Measurements from ENCODE around the gene ANXA6. TPM values are rescaled to one million over a fixed set of nuclear protein-coding genes. Genes with fewer than 3 reads are reported as not detected.

Gene ANXA6
- total and polyA plus RNA-seq, 2 experiments from 2014 or later, result 404 to 628 TPM

DNA sequence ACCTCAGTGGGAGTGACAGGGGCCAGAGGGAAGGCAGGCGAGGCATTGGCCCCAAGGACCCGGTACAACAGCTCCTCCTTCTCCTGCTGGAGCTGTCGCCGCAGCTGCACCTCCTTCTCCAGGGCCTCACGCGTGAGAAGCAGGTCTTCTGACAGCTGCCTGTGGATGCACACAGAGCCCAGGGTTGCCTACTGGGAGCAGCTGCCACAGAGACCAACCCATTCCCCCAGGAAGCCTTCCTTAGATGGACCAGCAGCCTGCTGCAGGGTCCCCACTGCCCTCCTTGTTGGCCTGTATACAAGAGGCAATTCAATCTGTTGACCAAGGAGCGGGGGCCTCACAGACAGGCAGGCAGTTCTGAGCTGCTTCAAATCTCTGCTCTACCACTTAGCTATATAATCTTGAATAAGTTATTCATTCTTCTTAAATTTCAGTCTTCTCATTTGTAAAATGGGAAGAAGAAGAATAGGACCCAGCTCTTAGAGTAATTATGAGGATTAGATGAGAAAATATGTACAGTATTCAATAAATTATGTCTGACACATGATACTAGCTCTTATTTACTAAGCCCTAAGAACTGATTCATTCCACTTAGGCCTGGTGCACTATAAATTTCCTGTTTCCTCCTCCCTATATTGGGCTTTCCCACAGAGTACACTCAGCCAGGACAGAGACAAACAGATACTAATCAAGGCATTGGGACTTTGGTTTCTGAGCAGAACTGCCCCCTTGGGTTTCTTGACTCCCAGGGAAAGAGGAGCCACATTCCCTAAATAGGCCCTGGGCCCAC, 26.1 kb upstream of the ANXA6 start:
- TF ChIP-seq, protein P1, sequence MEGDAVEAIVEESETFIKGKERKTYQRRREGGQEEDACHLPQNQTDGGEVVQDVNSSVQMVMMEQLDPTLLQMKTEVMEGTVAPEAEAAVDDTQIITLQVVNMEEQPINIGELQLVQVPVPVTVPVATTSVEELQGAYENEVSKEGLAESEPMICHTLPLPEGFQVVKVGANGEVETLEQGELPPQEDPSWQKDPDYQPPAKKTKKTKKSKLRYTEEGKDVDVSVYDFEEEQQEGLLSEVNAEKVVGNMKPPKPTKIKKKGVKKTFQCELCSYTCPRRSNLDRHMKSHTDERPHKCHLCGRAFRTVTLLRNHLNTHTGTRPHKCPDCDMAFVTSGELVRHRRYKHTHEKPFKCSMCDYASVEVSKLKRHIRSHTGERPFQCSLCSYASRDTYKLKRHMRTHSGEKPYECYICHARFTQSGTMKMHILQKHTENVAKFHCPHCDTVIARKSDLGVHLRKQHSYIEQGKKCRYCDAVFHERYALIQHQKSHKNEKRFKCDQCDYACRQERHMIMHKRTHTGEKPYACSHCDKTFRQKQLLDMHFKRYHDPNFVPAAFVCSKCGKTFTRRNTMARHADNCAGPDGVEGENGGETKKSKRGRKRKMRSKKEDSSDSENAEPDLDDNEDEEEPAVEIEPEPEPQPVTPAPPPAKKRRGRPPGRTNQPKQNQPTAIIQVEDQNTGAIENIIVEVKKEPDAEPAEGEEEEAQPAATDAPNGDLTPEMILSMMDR (IDR thresholded peaks at IDR 0.05; ENCODE audit: low read depth, low read length), result no peak
- Histone ChIP-seq H3K36me3 (peaks cover 6% of the 10 kb centered on the region), H3K27ac (peak overlapping the region; percentile 22), H3K9me3 (ENCODE audit: low read depth) (no peaks in the 10 kb centered on the region), H3K4me3 (no peak overlapping the region), H3K4me1 (ENCODE audit: low read depth) (no peaks in the 10 kb centered on the region), H3K27me3 (no peaks in the 10 kb centered on the region)
- DNase-seq (ENCODE audit: low read depth in 1 of 2, low spot score in 1 of 2), result no peak

DNA sequence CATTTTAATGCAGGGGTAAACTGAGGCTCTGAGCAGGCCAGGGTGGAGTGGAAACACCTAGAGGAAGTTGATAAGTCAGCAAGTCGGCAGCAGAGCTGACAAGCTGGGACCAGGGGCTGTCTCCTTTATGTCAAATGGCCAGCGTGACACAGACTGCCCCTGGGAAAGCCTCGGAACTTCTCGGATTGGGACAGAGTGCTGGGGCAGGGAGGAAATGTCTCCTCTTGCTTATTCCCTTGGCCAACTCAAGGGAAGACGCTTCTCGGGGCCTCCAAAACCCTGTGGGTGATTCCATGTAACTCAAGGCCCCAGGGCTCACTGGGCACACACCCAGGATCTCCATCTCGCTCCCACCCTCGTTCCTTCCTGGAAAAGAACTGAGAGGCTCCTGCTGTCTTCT, 25.4 kb upstream of the ANXA6 start:
- Histone ChIP-seq H3K4me1 (ENCODE audit: low read depth) (no peaks in the 10 kb centered on the region), H3K36me3 (peaks cover 5% of the 10 kb centered on the region), H3K4me3 (no peak overlapping the region), H3K9me3 (ENCODE audit: low read depth) (no peaks in the 10 kb centered on the region), H3K27ac (no peak overlapping the region), H3K27me3 (no peaks in the 10 kb centered on the region)
- TF ChIP-seq, protein P1 (IDR thresholded peaks at IDR 0.05; ENCODE audit: low read depth, low read length), result no peak
- DNase-seq (ENCODE audit: low read depth in 1 of 2, low spot score in 1 of 2), result no peak

DNA sequence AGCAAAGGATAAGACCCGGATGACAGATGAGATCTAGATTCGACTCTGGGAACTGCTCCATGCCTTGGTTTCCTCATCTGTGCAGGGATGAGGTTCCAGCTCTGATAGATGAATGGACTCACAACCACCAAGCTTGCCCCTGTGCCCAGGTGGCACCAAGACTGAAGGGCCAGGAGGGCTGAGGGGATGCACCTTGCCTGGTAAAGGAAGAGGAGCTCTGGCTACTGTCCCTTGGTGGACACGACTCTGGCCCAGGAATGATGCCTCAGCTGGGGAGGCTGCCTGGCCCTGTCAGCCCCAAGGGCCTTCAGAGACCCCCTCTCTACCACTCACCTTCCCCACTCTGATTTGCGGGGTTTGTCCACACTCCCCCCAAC, 24.9 kb upstream of the ANXA6 start:
- no peak overlapping the region for H3K27ac ChIP-seq
- TF ChIP-seq, protein P1 (IDR thresholded peaks at IDR 0.05; ENCODE audit: low read depth, low read length), result no peak

DNA sequence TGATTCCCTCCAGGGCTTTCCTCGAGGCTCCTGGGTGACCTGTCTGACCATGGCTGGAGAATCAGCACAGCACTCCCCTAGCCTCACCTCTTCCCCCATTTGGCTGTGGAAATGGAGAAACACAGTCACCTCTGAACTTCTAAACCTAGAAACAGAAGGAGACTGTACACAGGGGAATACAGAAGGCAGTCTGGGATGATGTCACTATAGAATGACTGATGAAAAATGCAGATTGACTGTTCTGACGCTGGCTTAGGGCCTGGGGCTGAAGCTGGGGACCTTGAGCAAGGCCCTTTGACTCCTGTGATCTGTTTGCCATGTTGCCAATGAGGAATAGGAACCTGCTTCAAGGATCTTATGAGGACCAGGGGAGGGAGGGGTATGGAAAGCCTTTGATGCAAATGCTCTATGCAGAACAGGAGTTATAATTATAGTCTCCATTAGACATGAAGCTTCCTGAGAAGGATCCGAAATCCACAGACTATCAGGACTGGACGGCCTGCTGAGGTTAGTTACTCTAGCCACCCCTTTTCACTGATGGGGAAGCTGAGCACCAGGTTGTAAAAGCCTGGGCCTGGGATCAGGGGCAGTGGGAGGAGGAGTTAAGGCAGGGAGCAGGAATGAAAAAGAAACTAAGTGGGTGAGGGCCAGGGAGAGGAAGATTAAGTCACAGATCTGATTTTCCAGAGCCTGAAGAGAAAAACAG, 24.4 kb upstream of the ANXA6 start:
- Histone ChIP-seq H3K4me1 (ENCODE audit: low read depth) (no peaks in the 10 kb centered on the region), H3K9me3 (ENCODE audit: low read depth) (no peaks in the 10 kb centered on the region), H3K36me3 (no peaks in the 10 kb centered on the region), H3K4me3 (no peak overlapping the region), H3K27ac (no peak overlapping the region), H3K27me3 (no peaks in the 10 kb centered on the region)
- TF ChIP-seq, protein P1 (IDR thresholded peaks at IDR 0.05; ENCODE audit: low read depth, low read length), result no peak
- no peak for DNase-seq (ENCODE audit: low read depth in 1 of 2, low spot score in 1 of 2)

More for the DNA sequence above, 24.9 kb upstream of the ANXA6 start:
- Histone ChIP-seq H3K4me3 (no peak overlapping the region), H3K36me3 (peaks cover under 1% of the 10 kb centered on the region), H3K9me3 (ENCODE audit: low read depth) (no peaks in the 10 kb centered on the region), H3K4me1 (ENCODE audit: low read depth) (no peaks in the 10 kb centered on the region), H3K27me3 (no peaks in the 10 kb centered on the region)
- DNase-seq (ENCODE audit: low read depth in 1 of 2, low spot score in 1 of 2), result no peak

DNA sequence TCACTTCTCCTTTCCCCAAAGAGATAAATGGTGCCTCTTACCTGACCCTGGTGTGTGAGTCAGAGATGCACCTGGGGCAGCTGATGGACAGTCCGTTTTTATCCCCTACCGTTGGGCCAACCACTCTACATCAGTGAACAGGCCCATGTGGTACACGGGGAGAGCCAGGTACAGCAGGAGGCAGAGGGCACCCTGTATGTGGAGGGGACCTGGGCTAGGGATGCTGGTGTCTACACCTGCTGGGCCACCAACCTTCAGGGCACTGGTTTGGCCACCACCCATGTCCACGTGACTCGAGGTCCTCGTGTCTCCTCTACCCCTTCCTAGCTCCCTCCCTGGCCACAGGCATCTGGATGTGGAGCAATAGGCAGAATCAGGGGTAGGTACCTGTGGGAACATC, 22.7 kb upstream of the ANXA6 start:
- no peaks in the 10 kb centered on the region for H3K27me3 ChIP-seq
- H3K36me3 ChIP-seq, result no peaks in the 10 kb centered on the region
- H3K4me1 ChIP-seq (ENCODE audit: low read depth), result no peaks in the 10 kb centered on the region
- no peak overlapping the region for H3K27ac ChIP-seq
- no peak overlapping the region for H3K4me3 ChIP-seq
- H3K9me3 ChIP-seq (ENCODE audit: low read depth), result no peaks in the 10 kb centered on the region
- DNase-seq (ENCODE audit: low read depth in 1 of 2, low spot score in 1 of 2), result no peak
- TF ChIP-seq, protein P1 (IDR thresholded peaks at IDR 0.05; ENCODE audit: low read depth, low read length), result no peak

Measured in cardiac muscle cell (in vitro differentiated cells and primary cell).